HG03045 (cell line): ENCODE measurements around the gene ATP1A4.
"Not testable (repeated sequence)": the region's sequence is repeated elsewhere in the genome, so short reads cannot be mapped to it uniquely, and the experiment has no call there.

Experiments used
- ATAC-seq: cut with Tn5 transposase; IDR thresholded peaks from one replicate; pipeline ENCODE4 v1.9.1; 2021; ENCODE audit warnings: mild to moderate bottlenecking, moderate library complexity; ENCODE audit not compliant: unreplicated experiment

Gene ATP1A4

GRCh38 chr1:160151303-160151702 is at the start of gene ATP1A4:
TSS of gene ATP1A4 (plus strand) at chr1:160151603. CDS start at chr1:160152041, 438 bp downstream.
- no peak for ATAC-seq

GRCh38 chr1:160101717-160102522 is 49.5 kb upstream of the ATP1A4 start:
- ATAC-seq, result no peak

DNA sequence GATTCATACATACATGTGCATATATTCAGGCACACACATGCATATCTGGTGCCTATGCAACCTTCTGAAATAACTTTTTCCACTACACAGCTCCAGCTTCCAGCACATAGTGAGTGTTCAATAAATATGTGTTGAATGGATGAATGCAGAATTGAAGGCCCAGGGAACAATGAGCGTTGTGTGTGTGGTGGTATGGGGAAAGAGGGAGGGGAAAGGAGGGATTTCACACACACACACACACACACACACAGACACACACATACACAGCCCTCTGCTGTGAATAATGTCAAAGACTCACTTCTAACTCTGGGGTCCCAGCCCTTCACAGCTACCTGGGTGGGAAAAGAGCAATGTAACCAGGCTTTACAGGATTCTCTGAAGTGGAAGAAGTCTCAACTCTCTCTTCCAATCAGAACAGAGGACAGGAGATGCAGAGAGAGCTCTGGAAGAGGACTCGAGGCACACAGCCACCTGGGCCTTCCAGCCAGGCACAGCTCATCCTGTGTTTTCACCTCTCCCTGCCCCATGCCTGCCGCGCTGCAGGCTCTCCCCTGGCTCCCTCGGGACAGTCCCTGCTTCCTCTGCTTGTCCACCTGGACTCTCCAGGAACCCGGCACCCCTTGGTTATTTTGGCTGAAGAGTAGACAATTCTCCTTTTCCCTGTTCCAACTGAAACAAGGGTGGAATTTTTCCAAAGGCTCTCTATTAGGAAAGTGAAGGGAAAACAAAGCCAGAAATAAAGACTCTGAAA is 47.6 kb upstream of the ATP1A4 start:
- ATAC-seq, result no peak

- no peak for ATAC-seq
Measured at GRCh38 chr1:160104486-160104885, 46.9 kb upstream of the ATP1A4 start.

- no peak for ATAC-seq
Measured at GRCh38 chr1:160105155-160105554, 46.2 kb upstream of the ATP1A4 start.

GRCh38 chr1:160107512-160107911 is 43.9 kb upstream of the ATP1A4 start:
- ATAC-seq, result no peak

DNA sequence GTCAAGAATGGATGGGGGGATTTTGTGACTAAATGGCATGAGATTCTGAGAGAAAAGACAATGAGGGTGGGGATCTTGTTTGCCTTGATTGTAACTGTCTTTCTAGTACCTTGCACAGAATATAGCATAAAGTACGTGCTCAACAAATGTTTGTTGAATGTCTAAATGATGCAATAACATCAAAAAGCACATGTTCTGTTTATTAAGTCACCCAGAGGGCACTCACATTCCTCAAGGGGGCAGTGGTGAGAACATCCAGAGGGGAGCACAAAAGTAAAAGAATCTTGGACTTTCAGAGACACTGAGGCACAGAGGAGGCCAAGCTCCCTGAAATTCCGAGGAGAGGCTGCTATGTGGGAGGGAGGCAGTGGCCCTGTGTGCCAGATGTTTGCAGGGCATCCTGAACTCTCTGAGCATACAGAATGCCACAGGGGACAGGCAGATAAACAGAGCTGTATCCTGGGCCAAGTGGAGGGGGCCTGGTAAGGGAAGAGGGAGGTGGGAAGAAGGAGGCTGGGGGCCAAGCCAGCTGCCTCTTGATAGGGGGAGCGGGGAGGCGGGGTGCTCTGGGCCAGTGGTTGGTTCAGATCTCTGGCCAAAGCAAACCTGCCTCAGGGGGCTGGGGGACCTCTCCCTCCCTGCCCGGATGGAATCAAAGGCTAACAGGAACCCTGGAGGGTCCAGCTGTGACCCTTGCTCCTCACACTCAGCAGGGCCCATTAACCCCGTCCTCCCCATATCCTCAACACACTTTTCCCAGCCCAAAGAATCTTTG is 42.3 kb upstream of the ATP1A4 start:
- no peak for ATAC-seq

GRCh38 chr1:160109686-160110085 is 41.7 kb upstream of the ATP1A4 start:
- no peak for ATAC-seq

GRCh38 chr1:160111462-160111861 is 39.9 kb upstream of the ATP1A4 start:
- ATAC-seq, result not testable (repeated sequence)

GRCh38 chr1:160112357-160112756 is 39.0 kb upstream of the ATP1A4 start:
- ATAC-seq, result no peak

DNA sequence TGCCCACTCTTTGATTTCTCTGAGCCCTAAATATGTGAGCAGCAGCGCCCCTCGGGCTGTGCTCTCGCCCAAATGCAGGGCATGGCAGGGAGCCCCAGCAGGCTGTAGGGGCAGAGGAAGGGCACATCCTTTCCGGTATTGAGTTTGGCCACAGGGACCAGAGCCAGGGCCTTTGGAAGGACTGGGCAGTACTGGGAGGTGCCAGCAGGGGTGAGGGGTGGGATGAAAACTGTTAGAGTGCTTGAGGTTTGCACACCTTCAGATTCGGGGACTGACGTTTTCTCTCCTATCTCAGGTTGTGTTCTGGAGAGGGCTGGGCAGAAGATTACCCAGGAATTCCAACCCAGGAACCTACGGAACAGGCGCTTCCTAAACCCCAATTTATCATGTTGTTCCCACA is 38.0 kb upstream of the ATP1A4 start:
- no peak for ATAC-seq

DNA sequence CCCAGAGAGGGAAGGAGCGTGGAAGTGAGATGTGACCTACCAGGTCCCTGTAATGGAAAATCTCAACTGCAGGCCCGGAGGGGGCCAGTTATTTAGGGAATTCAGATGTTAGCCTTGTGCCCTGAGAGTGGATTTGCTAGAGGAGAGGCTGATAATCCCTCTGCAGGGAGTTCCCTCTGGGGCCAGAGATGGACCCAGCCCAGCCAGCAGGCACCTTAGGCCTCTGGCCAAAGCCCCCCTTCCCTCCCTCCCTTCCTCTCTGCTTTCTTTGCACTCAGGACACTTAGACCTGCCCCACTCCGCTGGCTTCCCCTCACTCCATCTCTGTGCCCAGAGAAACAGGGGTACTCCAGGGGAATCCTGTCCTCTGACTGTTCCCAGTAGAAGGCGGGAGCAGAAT is 37.3 kb upstream of the ATP1A4 start:
- no peak for ATAC-seq

- ATAC-seq, result no peak
Measured at GRCh38 chr1:160115545-160116282, 35.7 kb upstream of the ATP1A4 start, which contains the start of gene ATP1A2. TSS of gene ATP1A2 (plus strand) at chr1:160115759. CDS start at chr1:160115862, 103 bp downstream.

- no peak for ATAC-seq
Measured at GRCh38 chr1:160116283-160117147, 34.9 kb upstream of the ATP1A4 start.

- no peak for ATAC-seq
Measured at GRCh38 chr1:160117300-160117699, 34.1 kb upstream of the ATP1A4 start.

DNA sequence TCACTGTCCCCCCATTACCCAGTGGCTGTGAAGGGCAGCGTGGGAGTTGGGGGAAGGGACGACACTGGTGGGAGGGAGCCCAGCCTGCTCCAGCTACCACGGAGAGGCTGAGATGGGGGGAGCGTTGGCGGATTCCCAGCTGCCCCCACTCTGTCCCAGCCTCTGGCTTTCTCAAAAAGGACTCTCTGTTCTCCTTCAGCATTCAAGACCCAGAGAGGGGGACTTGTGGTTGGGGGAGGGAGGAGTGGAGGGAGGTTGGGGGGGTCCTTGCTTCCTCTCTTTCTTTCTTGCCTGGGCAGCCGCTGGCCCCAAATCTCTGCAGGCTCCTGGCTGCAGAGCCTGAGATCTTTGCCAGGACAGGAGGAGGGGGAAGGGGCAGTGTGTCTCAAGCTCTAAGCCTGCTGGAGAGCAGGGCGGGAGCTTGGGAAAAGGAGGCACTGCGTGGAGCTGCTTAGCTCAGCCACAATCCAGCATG is 33.7 kb upstream of the ATP1A4 start:
- ATAC-seq, result no peak

DNA sequence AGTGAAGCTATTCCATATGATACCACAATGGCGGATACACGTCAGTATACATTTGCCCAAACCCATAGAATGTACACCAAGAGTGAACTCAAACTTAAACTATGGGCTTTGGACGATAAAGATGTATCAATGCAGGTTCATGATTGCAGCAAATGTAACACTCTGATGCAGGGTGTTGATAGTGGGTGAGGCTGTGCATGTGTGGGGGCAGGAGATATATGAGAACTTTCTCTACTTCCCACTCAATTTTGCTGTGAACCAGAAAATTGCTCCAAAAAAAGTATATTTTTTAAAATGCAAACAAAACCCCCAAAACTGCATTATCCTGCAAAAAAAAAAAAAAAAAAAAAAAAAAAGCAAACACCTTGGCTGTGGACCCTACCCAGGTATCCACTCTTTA is 32.5 kb upstream of the ATP1A4 start:
- no peak for ATAC-seq

DNA sequence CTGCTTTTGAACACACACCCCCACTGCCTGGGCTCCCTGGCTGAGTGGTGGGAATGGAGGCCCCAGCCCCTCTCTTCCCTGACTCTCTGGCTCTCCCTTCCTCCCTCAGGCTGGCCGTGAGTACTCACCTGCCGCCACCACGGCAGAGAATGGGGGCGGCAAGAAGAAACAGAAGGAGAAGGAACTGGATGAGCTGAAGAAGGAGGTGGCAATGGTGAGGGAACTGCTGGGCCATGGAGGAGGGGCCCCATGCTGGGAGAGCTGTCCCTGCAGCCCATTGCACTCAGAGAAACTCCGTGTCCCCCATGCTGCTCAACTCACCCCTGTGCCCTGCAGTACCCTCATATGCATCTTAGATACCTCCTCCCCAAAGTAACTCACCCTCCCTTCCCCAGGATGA is 30.6 kb upstream of the ATP1A4 start:
- ATAC-seq, result no peak

- no peak for ATAC-seq
Measured at GRCh38 chr1:160121388-160121787, 30.0 kb upstream of the ATP1A4 start.
